ENCODE data around the gene RHOD.

The RHOD gene

GRCh38 chr11:67119585-67120391 lies 63.1 kb downstream of the RHOD start:
- ATAC-seq = peak; percentile 42
- TF ChIP-seq ZNF70 (CRISPR knock-in tag; IDR thresholded peaks at IDR 0.05) = no peak
- TF ChIP-seq OSR1 (CRISPR knock-in tag; IDR thresholded peaks at IDR 0.05) = no peak
- no peak for TF ChIP-seq SNAI2 (CRISPR knock-in tag; IDR thresholded peaks at IDR 0.05)
- no peak for TF ChIP-seq CSDC2 (CRISPR knock-in tag; IDR thresholded peaks at IDR 0.05)
- TF ChIP-seq TOX (CRISPR knock-in tag; IDR thresholded peaks at IDR 0.05; ENCODE audit: borderline replicate concordance) = no peak
- no peak for TF ChIP-seq ZFP3 (CRISPR knock-in tag; IDR thresholded peaks at IDR 0.05)
- TF ChIP-seq ZNF8 (CRISPR knock-in tag; IDR thresholded peaks at IDR 0.05) = no peak

- TF ChIP-seq ZFP30 (CRISPR knock-in tag; IDR thresholded peaks at IDR 0.05) = no peak
- TF ChIP-seq OSR1 (CRISPR knock-in tag; IDR thresholded peaks at IDR 0.05) = no peak
- TF ChIP-seq ZFP3 (CRISPR knock-in tag; IDR thresholded peaks at IDR 0.05) = no peak
- no peak for TF ChIP-seq GLIS3 (CRISPR knock-in tag; IDR thresholded peaks at IDR 0.05)
- TF ChIP-seq TCF4 (CRISPR knock-in tag; IDR thresholded peaks at IDR 0.05; ENCODE audit: borderline replicate concordance) = no peak
- TF ChIP-seq BACH2 (CRISPR knock-in tag; IDR thresholded peaks at IDR 0.05; ENCODE audit: borderline replicate concordance) = no peak
- TF ChIP-seq PATZ1 (CRISPR knock-in tag; IDR thresholded peaks at IDR 0.05; ENCODE audit: borderline replicate concordance) = no peak
- TF ChIP-seq ZNF565 (CRISPR knock-in tag; conservative IDR thresholded peaks at IDR 0.05; ENCODE audit: low read depth) = no peak
- no peak for TF ChIP-seq ESRRG (CRISPR knock-in tag; IDR thresholded peaks at IDR 0.05)
- no peak for TF ChIP-seq ZNF8 (CRISPR knock-in tag; IDR thresholded peaks at IDR 0.05)
- TF ChIP-seq SNAI2 (CRISPR knock-in tag; IDR thresholded peaks at IDR 0.05) = no peak
- TF ChIP-seq RARB (CRISPR knock-in tag; IDR thresholded peaks at IDR 0.05) = no peak
- no peak for TF ChIP-seq TOX (CRISPR knock-in tag; IDR thresholded peaks at IDR 0.05; ENCODE audit: borderline replicate concordance)
- no peak for TF ChIP-seq CREB5 (CRISPR knock-in tag; IDR thresholded peaks at IDR 0.05; ENCODE audit: low read depth)
- no peak for TF ChIP-seq CSRNP3 (CRISPR knock-in tag; IDR thresholded peaks at IDR 0.05)
- TF ChIP-seq CSDC2 (CRISPR knock-in tag; IDR thresholded peaks at IDR 0.05) = no peak
These were observed 63.8 kb downstream of the RHOD start for GRCh38 chr11:67120456-67120855.

GRCh38 chr11:67120881-67121710 lies 64.4 kb downstream of the RHOD start:
- ATAC-seq = peak; percentile 15
- TF ChIP-seq ARNTL (CRISPR knock-in tag; IDR thresholded peaks at IDR 0.05; ENCODE audit: borderline replicate concordance, low read depth) (no peak), ISL1 (CRISPR knock-in tag; IDR thresholded peaks at IDR 0.05) (no peak), POU6F1 (CRISPR knock-in tag; IDR thresholded peaks at IDR 0.05; ENCODE audit: borderline replicate concordance, low read depth) (no peak), TCF4 (CRISPR knock-in tag; IDR thresholded peaks at IDR 0.05; ENCODE audit: borderline replicate concordance) (no peak), TOX (CRISPR knock-in tag; IDR thresholded peaks at IDR 0.05; ENCODE audit: borderline replicate concordance) (no peak), ZC3H10 (CRISPR knock-in tag; IDR thresholded peaks at IDR 0.05) (no peak), ZFP3 (CRISPR knock-in tag; IDR thresholded peaks at IDR 0.05) (no peak), ZFP30 (CRISPR knock-in tag; IDR thresholded peaks at IDR 0.05) (no peak), SNAI2 (CRISPR knock-in tag; IDR thresholded peaks at IDR 0.05) (no peak), OSR1 (CRISPR knock-in tag; IDR thresholded peaks at IDR 0.05) (no peak), CSDC2 (CRISPR knock-in tag; IDR thresholded peaks at IDR 0.05) (no peak), TSHZ2 (CRISPR knock-in tag; IDR thresholded peaks at IDR 0.05) (no peak), PATZ1 (CRISPR knock-in tag; IDR thresholded peaks at IDR 0.05; ENCODE audit: borderline replicate concordance) (no peak), CSRNP3 (CRISPR knock-in tag; IDR thresholded peaks at IDR 0.05) (no peak), ZNF70 (CRISPR knock-in tag; IDR thresholded peaks at IDR 0.05) (no peak)

More at GRCh38 chr11:67120456-67120855, 63.8 kb downstream of the RHOD start:
- ATAC-seq = peak; percentile 10; the same call in 1 of the 3 replicates

Measured in SK-N-SH treated with all-trans-retinoic acid at 6 μM for 48 hours (cell line).